NCI-H128 (cell line): ENCODE results near the gene CABS1.

Source experiments
- DNase-seq: peaks from one replicate; lab custom pipeline; 2025; ENCODE audit not compliant: unreplicated experiment; lab: John Stamatoyannopoulos, UW

The CABS1 gene

DNA sequence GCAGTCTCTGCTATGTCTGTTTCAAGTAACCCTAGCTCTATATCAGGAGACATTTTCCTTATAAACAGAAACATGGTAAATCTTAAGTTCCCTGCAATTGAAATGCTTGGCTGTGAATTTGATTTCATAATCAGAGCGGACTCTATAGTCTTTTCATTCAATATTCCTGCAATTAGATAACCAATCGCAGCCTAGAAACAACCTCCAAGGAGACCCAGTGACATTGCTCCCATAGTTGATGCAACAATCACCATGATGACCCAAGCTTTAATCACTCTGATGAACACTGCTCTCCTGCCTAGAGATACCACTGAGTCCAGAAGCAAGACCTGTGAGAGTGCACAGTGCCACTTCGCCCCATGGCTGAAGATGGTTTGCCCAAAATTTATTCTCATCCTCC, at the start of gene CABS1:
CABS1 (plus strand) TSS at position 301 of the 400 bp plus-strand sequence; CDS start at position 360, 59 bp downstream.
- DNase-seq = no peak

DNA sequence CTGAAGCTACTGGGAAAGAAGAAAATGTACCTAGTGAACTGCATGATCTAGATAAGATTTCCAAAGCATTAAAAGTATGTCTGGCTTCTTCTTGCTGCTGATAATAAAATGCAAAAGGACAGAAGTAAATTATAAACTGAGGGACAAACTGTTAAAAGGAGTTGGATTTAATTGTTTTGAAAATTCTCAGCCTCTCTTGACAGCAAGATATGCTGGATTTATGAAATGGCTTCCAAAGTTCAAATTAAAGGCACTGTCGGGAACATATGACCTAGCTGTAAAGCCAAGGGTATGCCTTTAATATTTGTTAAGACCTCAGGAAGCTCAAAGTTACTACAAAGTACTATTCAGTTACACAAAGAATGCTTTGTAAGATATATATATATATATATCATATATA, 46.1 kb upstream of the CABS1 start:
- DNase-seq = no peak

DNA sequence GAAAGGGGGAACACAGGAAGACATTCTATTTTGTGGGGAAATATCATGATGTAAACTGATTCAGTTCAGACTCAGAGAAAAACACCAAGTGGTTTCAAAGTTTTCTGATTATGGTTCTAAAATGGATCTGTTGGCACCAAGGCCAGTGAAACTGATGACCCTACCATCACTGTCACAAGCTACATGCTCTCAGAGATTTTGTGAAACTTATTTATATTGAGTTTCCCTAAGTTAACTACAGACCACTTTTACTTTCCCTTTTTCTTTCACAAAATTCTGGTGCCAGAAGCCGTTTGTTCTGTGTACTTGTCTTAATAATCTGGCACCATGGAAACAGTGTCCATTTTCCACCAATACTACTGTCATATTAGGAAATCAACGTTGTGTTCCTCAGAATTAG, 43.4 kb upstream of the CABS1 start:
- DNase-seq = no peak

DNA sequence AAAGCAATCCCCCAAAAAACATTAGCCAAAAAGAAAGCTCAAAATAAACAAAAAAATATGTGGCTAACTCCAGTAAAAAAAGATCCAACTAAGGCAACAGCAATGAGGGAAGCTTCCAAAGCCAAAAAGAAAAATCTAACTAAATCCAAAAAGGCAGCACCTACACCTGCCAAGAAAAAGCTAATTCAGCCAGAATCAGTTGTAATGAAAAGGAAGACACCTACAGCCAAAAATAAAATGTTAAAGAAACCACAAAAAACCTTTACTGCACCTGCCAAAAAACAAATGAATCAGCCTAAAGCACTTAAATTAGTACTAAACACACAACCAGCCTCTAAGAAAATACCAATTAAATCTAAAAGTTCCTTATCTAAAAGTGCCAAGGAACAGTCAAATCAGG, 37.2 kb upstream of the CABS1 start:
- DNase-seq = no peak

DNA sequence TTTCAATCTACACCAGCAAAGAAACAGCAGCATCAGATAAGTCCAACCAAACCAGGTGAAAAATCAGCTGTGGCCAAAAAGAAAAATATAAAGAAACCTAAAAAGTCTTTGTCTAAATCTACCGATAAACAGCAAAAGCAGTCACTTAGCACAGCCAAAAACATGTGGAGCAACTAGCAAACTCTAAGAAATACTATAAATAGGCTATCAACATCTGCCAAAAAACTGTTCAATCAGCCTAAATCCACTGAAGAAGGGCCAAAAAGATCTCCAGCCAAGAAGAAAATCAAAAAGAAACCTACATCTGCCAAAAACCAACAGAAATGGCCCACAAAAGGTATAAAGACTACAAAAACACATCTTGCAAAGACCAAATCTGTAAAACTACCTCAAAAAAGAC, 36.7 kb upstream of the CABS1 start:
- no peak for DNase-seq

DNA sequence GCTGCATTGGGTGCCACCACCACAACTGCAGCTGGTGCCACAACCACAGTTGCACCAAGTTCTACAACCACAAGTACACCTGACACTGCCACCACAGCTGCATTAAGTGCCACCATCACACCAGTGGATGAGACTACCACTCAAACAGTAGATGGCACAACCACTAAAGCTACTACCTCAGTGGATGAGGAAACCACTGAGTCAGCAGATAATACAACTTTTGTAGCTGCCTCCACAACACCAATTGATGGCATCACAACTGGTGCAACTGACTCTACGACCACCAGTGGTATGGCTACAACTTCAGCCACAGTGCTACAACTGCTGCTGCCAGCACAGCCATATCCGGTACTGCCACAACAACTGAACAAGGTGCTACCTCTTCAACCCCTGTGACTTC, 35.1 kb upstream of the CABS1 start:
- DNase-seq = no peak

DNA sequence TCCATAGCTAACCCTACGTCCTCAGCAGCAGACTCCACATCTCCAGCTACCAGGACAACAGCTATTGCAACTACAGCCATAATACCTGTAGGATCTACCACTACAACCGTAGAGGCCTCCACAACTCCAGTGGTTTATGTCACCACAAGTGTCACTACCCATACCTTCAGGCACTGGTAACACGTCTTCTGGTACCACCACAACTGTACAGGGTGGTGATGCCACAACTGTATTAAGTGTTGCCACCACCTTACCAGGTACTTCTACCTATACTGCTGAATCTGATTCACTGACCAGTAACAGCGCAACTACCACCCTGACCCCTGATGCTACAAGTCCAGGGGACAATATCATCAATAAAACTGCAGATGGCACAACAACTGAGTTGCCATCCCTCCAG, 34.6 kb upstream of the CABS1 start:
- DNase-seq = no peak

DNA sequence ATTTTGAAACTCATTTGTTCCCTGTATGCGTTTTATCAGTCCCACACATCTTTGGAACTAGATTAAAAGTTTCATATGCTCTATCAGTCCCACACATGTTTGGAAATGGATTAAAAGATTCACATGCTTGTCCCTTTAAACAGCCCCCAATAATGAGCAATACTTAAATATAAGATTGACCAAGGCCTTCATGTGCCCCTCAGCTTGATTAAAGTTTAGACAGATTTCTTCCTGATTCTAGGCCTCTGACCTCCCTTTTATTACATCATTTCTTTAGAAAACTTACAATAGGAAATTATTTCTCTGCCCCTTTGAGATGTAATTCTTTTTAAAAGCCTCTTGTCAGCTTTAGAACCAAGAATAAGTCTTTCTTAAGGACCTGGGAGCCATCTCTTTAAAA, 31.7 kb upstream of the CABS1 start:
- no peak for DNase-seq

DNA sequence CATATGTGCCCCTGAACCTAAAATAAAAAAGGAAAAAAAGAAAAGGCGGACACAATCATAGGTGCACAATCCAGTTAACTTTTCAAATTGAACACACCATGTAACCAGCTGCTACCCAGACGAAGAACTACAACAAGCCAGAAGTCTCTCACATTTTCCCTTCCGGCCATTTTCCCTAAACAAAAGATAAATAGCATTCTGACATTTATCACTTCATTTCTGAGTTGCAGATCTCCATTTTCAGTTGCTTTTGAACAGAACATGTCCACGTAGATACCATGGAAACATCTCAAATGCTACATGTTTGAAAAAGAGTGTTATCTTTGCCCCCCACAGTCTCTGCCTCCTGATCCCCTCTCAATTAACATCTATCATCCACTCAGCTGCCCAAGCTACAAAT, 29.2 kb upstream of the CABS1 start:
- DNase-seq = no peak

DNA sequence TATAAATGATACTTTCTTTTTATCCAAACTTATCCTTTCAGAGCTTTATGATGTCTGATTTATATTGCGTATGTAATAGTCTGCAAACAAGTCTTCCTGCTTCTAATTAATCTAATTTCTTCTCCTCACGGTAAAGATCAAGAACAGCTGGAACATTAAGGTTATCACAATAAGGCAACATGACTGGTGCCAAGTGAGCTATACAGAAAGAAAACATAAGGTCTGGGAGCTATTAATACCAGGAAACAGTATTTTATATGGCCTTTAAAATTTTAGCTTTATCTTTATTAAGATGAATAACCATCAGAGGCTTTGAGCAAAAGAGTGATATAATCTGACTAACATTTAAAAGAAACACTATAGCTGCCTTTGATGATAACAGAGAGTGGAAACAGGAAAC, 28.7 kb upstream of the CABS1 start:
- DNase-seq = no peak

DNA sequence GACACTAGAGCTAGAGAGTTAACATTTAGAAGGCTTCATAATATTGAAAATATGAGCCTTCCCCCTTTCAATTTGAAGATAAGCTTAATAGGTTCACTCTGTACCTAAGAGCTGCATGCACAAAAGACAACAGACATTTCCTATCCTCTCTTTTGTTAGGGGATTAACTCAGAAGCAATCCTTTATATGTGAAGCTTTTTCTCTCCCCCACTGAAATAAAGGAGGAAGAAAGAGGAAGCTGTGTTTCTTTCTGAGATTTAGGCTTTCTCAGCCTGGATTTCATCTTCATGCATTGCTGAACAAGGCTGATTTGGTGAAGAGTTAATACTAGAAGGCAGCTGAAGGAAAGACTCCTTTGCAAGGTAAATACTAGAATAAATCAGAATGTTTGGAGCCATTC, 21.0 kb upstream of the CABS1 start:
- no peak for DNase-seq

DNA sequence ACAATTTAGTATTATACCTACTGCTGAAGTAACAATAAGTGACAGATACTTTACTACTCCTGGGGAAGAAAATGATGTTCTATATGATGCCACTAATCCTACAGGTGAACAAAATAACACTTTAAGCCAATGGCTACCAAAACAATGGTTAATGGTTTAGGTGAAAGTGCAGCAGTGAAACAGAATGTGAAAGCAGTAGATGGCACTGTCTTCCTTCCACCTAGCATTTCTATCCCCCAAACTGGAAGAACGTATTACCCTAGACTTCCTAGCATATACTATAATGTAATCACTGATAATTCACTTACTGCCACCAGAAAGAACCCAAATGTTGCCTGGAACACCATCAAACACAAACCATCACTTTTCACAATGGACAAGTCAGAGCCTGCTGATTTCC, 18.9 kb upstream of the CABS1 start:
- DNase-seq = no peak

DNA sequence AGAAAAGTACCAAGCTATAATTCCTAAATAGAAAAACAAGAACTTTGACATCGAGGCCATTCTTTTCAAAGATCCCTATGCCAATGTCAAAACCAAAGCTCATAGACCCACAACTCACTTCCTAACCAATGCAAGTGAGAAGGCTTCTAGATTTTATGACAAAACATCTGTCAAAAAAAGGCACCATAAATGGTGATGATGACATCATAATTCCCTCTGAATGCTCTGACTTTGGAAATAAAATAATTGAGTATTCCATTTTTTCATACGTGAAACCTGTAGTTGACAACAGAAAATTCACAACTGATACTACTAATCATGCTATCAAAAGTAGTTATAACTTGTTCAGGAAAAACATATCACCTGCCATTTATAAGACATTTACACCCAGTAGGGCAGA, 8.7 kb upstream of the CABS1 start:
- no peak for DNase-seq

DNA sequence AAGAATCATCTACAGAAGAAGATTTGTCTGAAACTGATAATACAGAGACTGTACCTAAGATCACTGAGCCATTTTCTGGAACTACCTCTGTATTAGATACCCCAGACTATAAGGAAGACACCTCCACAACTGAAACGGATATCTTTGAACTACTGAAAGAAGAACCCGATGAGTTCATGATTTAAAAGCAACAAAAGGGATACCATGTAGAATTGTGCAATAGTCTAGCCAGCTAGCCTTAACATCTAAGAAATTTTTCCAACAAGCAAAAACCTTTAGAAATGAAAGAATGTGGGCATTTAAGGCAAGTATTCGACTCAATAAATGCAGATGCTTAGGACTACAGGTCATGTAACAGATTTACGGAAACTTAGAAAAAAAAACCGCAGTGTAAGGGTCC, 1.3 kb downstream of the CABS1 start:
- no peak for DNase-seq

DNA sequence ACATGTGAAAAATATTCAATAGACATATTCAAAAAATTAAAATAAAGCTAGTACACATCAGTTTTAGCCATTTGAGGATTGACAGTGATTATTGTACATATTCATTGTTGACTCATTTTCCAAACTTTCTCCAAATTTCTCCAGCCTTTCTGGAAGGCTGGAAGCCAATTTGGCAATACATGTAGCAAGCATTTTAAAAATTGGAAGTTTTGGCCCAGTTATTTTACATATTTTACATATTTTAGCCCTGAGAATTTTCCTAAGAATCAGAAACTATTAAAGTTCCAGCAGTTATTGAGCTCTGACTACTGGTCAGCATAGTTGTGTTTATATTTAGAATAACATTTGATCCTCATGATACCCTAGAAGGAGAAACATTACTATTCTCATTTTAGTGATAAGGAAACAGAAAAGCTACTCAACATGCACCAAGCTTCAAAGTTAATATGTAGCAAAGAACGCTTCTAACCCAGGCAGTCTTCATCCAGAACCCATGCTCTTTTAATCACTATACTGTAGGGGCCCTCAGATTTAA, 3.2 kb downstream of the CABS1 start:
- DNase-seq = no peak

DNA sequence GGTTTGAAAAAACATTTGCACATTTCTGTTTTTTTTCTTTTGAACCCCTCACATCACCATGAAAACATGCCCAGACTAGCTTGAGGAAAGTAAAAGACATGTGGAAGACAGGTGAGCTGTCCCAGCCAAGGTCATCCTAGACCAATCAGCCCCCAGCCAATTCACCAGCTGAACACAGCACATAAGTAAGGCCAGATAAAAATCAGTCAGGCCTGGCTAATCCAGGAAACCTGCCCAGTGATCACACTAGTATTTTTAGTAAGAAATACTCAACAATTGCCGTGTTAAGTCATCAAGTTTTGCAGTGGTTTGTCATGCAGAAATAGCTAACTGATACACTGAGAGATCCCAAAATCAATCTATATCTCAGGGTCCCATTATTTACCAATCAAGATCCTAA, 21.4 kb downstream of the CABS1 start:
- no peak for DNase-seq

DNA sequence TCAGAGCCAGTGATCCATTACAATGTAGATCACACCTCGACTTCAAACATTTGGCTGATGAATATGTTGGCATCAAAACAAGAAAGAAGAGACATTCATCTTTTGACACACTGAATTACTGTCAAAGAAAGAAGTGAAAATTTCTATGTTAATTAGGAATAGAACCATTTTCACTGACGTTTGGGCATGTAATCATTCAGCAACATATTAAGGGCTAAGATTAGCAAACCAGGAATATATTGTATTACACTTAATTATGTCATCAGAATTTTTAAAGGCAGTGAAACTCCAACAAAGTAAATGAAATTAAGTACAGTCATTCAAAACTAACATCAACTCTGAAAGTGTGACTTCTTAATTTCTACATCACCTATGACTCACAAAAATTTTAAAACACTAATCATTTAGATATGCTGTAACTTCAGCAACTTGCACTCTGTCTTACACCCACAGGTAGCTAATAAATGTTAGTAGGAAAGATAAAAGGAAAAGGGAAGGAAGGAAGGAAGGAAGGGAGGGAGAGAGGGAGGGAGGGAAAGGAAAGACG, 24.4 kb downstream of the CABS1 start:
- DNase-seq = no peak

DNA sequence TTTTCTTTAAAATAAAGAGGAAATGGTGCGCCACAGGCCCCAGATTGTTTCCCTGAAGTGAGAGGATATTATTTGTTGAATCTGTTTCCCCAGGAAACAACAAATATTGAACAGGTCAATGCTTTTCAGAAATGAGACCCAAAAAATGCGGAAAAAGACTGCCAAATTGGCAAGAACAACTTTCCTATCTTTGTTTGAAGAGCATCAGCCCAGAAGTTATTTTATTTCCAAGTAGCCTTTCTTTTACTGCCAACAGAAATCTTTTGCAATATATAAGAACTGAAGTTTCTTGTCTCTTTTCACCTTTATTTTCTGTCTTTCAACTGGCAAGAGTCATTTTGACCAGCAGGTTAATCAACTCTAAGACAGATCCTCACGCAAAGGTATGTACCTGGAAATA, 25.7 kb downstream of the CABS1 start, which contains the start of gene SMR3A:
SMR3A (plus strand) TSS at position 301 of the 400 bp plus-strand sequence. CDS start 1,356 bp downstream, outside the sequence.
- no peak for DNase-seq

DNA sequence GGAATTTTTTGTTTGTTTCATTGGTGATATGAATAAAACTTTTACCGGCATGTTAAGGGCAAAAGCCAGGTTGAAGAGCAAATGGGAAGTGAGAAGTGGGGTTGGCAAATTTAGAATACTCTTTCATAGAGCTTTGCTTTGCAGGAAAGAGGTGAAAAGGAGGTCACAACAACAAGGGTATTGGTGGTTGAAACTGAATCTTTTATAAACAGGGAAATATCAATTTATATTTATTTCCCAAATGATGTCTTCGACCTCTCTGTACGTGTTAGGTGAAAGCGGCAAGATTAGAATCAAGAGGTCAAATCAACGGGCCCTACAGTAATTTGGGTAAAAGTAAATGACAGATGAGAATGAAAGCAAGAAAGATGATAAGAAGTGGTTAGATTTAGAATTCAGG, 29.2 kb downstream of the CABS1 start:
- no peak for DNase-seq

DNA sequence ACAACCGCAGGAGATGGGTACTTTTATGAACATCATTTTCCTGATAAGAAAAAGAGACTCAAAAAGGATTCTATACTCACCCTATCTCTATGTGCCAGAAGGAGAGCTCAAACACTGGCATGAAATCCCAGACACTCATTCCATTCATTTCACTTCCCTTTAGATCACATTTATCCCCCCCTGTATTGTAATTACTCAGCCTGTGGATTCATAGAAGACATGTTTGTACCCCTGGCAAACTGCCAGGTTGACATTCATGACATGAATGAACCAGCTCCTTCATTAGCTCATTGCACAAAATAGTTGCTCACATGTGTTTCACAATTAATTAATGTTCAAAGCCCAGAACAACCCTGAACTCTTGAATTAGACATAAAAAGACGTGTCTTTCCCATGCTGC, 30.7 kb downstream of the CABS1 start:
- DNase-seq = no peak

DNA sequence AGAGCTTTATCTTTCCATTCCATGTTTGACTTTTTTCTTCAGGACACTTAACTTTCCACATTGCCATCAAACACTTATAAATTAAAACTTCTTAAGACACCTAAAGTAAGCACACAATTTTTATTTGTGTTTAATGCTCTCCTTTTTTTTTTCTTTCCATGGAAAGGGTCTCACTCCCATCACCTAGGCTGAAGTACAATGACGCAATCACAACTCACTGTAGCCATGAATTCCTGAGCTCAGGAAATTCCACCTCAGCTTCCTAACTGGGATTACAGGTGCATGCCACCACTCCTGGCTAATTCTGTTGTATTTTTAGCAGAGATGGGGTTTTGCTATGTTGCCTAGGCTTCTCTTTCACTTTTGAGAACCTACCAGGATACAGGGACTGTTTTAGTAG, 33.0 kb downstream of the CABS1 start:
- no peak for DNase-seq

DNA sequence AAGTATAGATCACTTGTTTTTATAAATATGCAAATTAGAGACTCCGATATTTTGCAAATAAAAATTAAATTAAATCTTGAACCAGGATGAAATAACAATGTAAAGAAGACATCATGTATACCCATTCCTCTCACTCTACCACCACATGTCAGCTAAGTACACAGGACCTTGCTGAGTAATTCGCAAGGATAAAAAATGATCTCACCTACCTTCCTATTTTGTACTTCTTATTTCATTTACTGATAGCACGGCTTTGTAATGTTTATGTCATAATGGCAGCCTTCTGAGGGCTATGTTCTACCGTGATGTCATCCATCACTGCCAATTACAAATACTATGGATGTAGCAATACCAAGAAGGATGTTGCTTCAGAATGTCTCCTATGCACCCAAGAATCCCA, 37.2 kb downstream of the CABS1 start:
- no peak for DNase-seq

DNA sequence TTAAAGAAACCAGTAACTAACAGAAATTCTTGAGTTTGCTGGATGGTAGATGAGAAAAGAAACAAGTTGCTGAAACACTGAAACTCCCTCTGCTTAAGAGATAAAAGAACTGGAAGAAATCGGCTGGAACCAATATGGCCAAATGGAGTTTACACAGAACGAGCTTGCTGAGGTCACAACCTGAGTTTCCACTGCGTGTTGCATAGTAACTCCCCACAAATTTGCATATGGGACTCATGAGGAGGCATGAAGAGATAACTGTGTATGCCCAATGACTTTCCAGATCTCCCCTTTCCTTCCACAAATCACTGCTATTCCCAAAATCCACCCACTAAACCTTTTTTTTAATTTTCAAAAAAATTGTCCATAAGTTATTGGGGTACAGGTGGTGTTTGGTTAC, 38.0 kb downstream of the CABS1 start:
- no peak for DNase-seq
